Stimulated activated CD4-positive, alpha-beta T cell treated with anti-CD3 and anti-CD28 coated beads, Interleukin-4, amount 100 ng/mL, for 4 hours (primary cell): ENCODE results near the gene WDR33.

ENCODE experiments used
- DNase-seq, 2 experiments: peaks; one replicate each; pipeline ENCODE4 v3.0.0-alpha.2; 2020

Gene WDR33

DNA sequence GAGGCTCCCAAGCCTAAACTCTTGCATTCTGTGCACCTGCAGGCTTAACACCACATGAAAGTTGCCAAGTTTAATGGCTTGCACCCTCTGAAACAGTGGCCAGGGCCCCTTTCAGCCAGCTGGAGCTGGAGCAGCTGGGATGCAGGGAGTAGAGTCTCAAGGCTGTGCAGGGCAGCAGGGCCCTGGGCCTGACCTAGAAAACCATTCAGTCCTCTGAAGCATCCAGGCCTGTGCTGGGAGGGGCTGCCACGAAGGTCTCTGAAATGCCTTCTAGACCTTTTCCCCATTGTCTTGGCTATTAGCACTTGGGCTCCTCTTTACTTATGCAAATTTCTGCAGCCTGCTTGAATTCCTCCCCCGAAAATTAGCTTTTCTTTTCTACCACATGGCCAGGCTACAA is 120.3 kb downstream of the WDR33 start:
- no peak for DNase-seq

DNA sequence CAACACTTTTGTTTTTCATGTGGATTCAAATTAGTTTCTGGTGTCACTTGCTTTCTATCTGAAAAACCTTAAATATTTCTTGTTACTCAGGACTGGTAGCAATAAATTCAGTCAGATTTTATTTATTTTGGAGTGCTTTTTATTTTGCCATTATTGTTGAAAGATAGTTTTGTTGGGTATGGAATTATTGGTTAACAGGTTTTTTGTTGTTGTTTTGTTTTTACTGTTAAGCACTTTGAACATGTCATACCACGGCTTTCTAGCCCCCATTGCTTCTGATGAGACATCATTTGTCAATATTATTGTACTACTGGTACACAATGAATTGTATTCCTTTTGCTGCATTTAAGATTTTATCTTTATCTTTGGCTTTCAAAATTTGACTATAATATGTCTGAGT is 122.6 kb downstream of the WDR33 start:
- DNase-seq, result no peak

DNA sequence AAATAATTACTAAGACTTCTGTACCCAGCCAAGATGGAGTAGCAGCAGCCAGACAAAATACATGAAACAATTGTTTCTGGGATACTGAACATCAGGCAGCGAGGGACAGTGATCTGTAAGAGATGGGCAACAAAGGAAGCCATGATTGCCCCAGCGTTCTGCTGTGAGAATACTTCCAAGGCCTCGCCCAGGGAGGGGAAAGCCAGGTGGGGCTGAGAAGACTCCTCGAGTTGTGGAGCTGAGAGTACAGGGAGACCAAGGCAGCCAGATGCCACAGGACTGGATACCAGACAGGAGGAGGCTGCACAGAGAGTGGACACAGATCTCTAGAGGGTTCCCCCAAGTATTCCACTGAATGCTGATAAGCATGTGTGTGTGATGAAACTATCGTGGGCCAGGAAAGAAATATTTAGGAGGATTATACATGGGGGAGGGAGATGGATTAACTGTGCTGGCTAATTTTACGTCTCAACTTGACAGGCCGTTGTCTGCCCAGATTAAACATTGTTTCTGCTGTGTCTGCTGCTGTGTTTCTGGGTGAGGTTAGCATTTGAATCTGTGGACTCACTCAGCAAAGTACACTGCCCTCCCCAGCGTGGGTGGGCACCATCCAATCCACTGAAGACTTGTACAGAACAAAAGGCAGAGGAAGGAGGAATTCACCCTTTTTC is 125.4 kb downstream of the WDR33 start:
- no peak for DNase-seq

DNA sequence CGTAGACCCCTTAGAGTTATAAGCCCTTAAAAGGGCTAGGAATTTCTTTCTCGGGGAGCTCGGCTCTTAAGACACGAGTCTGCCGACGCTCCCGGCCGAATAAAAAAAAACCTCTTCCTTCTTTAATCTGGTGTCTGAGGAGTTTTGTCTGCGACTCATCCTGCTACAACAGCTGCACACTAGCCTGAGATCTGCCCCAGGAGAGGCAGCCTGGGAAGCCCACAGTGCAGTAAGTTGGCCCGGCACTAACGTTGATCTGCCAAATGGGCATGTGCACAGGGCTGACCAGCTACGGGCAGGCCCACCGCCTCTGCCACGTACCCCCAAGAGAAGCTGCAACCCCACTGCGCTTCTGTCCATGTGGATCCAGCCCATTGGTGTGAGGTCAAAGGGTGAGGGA is 127.2 kb downstream of the WDR33 start:
- DNase-seq, result no peak

DNA sequence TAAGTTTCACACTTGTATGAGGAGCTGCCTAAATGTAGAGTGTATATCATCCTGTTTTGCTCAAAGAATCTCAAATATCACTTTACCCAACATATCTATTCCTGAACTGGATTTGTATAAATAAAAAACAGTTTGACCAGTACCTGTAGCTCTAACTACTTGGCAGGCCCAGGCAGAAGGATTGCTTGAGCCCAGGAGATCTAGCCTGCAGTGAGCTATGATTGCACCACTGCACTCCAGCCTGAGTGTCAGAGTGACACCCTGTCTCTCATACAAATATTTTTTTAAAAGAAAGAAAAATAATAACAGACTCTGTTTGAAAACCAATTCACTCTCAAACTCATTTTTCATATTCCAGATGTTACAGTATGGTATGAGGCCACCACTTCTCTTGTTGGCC is 127.9 kb downstream of the WDR33 start:
- DNase-seq, result no peak

DNA sequence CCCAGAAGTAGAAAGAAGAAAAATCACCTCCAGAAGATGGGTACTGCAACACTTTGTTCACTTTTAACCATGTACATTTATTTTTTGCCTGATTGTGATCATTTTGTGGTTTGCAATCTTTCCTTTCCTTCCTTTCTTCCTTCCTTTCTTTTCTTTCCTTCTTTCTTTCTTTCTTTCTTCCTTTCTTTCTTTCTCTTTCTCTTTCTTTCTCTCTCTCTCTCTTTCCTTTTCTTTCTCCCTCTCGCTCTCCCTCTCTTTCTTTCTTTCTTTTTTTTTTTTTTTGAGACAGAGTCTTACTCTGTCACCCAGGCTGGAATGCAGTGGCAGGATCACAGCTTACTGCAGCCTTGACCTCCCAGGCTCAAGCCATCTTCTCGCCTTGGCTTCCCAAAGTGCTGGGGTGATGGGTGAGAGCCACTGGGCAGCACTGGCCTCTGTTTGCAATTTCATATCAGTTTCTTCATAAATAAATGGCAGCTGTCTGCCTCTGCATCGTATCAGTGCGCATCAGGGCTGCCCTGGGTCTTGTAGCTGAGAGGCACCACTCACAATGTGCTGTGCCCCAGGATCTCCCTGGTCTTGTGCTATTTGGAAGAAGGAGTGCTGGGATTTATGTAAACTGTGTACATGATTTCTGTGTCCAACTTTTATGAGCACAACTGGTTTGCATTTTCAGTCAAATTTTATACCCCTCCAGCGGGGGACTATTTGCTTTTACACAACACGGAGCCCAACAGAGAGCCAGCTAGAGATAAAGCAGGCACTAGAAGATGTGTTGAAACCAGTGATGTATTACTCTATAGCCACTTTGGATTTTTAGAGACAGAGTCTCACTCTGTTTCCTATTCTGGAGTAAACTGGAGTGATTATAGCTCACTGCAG is 128.8 kb downstream of the WDR33 start:
- no peak for DNase-seq

GRCh38 chr2:127681288-127681804 is 129.6 kb downstream of the WDR33 start:
- DNase-seq, result no peak

DNA sequence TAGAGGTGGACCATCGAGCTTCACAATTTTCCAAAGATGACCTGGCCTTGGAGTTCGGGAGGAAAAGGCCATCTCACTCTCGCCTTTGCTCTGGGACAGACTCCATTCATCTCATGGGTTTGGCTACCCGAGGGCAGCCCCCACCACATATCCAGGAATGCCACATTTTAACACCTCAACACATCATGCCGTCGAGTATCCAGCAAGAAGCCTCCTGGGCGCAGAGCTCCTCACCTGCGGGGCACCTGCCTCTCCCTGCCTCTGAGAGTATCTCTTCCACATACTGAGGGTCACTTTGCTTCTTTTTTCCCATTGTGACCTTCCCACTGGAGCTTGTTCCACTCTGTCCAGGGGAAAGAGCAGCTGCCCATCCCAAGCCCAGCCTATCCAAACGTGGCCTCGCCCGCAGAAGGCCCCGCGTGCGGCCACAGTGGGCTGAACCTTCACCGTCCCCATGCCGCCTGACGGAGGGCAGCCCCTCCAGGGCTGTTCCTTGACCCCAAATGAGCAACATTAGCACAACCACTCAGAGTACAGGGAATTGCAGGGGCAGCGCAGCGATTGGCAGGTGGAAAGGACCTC is 130.2 kb downstream of the WDR33 start:
- DNase-seq, result no peak

DNA sequence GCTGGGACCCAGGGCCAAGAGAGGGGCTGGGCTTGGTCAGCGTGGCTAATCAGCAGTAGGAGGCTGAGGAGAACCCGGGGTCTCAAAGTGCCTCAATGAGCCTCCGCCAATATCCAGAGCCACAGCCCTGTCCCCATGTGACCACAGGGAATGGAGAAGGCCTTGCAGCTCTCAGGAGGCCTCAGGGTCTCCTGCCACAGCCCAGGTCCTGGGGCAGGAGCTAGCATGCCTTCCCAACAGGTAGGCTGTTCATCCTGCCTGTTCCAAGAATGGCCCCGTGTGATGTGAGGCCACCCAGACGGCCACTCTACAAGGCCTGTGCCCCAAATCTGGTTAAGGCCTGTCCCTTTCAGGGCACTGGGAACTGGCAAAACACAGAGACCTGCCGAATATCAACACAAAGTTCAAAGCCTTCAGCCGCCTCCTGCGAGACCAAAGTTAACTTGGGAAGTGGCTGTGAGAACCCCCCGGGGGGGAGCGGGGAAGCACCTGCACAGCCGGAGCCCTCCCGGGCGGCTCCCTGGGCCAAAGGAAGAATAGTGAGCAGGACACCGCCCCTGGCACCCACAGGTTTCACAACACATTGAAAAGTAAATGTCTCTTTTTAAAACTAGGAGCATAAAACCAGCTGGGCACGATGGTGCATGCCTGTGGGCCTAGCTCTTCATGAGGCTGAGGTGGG is 131.2 kb downstream of the WDR33 start:
- DNase-seq, result no peak

- DNase-seq, result no peak
These were observed 132.0 kb downstream of the WDR33 start for GRCh38 chr2:127678991-127679390.

GRCh38 chr2:127678531-127678930 is 132.4 kb downstream of the WDR33 start:
- no peak for DNase-seq

DNA sequence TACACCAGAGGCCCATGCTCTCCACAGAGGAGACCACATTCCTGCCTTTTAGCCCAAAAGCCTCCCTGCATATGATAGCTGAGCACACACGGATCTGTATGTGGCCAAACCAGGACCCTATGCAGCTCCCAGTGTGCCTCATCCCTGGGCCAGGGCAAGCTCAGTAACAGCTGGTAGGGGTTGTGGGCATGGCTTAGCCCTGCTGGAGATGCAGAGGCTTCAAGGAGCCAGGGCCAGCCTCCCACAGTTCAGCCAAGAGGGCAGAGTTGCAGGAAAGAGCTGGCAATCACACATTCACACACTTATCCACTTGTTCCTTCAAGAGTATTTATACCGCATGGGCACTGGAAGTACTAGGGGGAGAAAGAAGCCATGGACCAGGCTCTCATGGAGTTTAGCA is 134.1 kb downstream of the WDR33 start:
- DNase-seq, result no peak

DNA sequence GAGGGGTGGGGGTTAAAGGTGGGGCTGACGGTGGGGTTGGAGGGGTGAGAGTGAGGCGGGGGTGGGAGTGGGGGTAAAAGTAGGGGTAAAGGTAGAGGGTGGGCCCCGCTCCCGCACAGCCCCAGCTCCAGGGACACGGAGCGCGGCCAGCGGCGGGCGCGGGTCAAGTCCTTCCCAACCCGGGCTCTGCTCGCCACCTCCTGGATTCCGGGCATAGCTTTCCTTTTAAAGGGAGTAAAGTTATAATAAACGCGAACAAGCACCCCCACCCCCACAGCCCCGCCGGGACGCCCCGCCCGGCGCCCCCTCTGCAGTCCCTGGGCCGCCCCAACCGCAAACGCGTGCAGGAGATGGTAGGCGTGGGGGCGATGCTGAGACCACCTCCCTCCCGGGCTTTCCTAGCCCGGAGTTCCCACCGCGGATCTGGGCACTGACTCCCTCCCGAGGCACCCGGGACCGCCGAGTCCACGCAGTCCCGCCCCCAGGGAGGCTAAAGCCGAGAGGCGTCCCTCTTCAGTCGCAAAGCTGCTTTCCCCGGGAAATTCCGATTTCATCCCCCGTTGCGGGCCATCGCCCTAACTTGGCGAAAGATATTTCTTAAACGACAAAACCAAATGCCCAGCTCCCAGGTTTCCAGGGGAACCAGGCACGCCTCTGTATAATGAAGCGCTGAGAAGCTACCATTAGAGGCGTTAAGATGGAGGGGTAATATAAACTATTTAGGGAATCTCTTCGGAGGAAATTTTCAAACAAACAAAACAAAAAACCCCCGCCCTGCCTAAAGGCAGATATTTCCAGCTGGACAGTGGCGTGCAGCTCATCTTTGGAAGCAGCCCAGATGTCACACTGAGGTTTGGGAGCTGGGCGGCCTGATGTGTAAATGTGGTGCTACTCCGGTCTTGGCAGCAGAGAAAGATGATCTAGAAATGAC is 135.4 kb downstream of the WDR33 start, which contains the start of gene LIMS2:
LIMS2 (minus strand) TSS at position 200 of the 931 bp plus-strand sequence. CDS start 506 bp downstream, outside the sequence.
- no peak for DNase-seq

DNA sequence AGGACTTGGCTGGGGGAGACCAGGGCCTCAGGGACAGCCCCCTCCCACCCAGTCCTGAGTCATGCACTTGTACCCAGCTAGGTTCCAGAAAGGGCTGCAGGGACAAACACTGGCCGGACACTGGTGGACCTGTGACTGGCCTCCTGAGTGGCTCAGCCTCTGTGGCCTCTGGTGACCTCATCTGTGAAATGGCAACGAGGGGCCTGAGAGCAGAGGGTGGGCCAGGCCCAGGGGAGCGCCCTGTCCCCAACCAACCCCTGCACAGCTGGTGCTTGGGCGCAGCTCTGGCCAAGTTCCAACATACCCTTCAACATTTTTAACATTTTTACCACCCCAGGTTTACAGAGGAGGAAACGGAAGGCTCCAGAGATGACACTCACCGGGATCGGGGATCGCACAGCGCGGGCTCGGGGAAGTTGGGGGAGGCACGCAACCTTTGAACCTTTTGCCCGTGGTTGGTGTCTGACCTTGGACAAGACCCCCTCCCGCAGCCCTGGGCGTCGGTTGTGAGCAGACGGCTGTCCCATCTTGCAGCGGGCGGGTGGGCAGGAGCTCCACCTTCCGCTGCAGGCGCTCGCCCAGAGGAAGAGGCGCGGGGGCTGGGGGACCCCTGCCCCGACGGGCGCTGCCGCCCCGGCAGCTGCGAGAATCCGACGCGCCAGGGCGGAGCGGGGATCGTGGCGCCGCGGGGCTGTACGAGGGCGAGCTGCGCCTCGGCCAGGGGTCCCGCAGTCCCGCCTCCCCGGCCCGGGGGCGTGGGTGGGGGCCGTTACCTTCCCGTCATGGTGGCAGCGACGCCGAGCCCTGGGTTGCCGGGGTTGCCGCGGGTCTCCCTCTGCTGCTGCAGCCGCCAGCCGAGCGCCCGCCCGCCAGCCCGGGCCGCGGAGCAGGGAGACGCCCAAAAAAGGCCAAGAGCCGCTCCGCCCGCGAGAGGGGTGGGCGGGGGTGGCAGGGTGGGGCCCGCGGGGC is 136.4 kb downstream of the WDR33 start:
- DNase-seq, result peak; percentile 12 to 28

DNA sequence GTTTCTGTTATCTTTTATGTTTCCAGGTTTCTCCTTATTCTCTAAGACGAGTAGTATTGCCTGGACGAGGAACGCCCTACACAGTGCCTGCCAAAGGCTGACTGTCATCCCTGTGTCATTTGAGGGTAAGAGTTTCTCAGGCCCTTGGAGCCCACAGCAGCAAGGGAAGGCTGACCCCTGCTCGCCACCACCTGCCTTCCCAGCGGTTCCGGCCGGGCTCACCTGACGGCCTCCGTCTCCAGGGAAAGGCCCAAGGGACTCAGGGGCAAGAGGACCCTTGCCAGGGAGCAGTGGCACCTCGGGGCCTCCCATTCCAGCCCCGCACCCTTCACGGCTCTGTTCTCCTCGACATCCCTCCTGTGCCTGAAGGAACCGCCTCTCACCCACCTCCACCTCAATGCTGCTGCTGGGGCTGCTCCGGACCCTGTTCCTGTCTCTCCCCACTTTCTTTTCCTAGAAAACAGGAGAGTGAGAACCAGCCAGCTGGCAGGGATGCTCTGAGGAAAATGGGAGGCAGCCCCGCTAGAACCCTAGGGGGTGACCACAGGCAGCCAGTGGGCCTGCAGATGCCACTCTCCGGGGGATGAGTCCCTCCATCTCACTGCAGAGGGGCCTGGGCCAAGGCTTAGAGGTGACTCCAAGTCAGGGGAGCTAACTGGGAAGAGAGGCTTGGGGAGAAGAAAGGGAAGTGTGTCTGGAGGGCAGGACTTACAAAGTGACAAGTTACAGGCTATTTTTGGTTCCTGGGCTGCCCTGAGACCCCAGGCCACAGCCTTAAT is 137.5 kb downstream of the WDR33 start:
- no peak for DNase-seq

DNA sequence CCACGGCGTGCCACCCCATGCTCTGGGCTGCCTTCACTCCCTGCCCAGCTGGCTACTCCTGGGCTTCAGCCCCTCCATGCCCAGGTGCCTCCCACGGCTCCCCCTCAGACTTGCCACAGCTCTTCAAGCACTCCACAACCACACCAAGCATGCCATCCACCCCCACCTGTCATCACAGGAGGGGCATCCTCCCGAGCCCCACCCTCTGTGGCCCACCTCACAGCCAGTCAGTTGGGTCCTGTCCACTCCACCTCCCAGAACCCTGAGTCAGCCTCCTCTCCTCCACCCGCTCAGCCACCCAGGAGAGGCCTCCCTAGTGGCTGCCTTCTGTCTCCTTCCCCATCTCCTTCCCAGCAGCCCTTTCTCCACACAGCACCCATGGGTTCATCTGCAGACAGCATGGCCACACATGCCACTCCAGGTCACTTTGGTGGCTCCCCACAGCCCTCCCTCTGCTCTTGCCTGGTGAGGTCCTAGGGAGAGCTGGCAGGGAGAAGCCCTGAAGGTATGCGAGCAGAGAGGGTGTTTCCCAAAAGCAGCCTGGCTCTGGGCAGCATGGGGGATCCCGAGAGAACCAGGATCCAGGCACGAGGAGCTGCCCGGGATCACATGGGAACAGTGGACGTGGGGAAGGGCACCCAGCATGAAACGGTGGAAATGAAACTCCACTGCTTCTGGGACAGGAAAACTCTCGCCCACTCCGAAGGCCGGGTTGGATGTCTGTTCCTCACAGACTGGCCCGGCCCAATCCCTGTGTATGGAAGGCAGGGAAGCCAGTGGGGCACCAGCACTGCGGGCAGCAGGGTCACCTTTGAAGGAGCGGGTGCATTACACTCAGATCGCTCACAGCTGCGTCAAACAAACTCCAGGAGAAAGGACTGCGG is 138.4 kb downstream of the WDR33 start:
- DNase-seq, result no peak

DNA sequence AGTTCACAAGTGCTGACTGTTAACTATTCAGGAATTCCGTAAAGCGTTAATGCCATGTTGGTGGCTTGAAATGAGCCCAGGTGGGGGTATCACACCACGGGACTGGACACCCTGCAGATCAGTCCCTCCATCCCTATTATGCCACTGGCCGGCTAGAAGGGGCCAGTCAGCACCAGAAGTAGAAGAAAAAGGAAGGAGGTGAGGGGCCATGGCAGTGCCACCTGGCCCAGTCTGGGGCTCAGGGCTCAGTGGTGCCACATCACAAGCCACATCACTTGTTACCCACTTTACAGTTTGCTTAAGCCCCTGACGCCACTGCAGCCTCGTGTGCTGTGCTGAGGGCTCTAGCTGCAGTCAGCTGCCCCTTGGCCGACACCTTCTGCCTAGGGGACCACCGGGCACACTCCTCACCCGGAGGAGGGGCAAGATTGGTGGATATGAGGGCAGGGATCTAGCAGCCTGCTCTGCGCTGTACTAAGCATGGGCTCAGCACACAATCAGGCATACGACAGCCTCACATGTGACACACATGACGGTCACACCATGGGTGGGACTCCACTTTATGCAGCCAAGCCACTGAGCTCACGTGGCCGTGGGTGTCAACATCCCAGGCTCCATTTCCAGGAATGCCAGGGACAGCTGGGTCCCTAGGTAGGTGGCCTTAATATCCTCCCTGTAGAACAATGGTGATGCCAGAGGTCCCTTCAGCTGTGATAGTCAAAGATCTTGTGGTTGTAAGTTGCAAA is 139.2 kb downstream of the WDR33 start:
- DNase-seq, result no peak

DNA sequence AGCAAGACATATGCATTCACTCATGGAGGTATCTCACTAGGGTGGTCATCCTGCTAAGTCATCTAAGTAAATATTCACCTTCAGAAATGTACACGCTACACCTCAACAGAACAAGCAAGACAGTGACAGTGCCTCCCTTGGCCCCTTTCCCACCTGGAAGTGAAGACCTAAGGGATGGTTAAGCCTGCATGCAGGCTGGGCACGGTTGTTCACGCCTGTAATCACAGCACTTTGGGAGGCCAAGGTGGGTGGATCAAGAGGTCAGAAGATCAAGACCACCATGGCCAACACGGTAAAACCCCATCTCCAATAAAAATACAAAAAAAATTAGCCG is 140.0 kb downstream of the WDR33 start:
- no peak for DNase-seq
